Measurements from ENCODE around the gene FBXO28.

GRCh38 chr1:224096773-224097172 is 17.1 kb upstream of the FBXO28 start:
- no peak for TF ChIP-seq EZH2 (IDR thresholded peaks at IDR 0.05; ENCODE audit: borderline replicate concordance, insufficient read depth, low read length, poor library complexity, severe bottlenecking)
- TF ChIP-seq CTCF (IDR thresholded peaks at IDR 0.05; ENCODE audit: poor library complexity, severe bottlenecking), result no peak
- no peak for TF ChIP-seq EP300 (conservative IDR thresholded peaks at IDR 0.05; ENCODE audit: poor library complexity, severe bottlenecking)
- no peak for TF ChIP-seq POLR2AphosphoS5 (IDR thresholded peaks at IDR 0.05)
- TF ChIP-seq RAD21 (conservative IDR thresholded peaks at IDR 0.05), result no peak
- no peak for TF ChIP-seq TAF1 (IDR thresholded peaks at IDR 0.05; ENCODE audit: low read depth)
- TF ChIP-seq REST (IDR thresholded peaks at IDR 0.05; ENCODE audit: borderline replicate concordance), result no peak
- TF ChIP-seq SMC3 (conservative IDR thresholded peaks at IDR 0.05; ENCODE audit: poor library complexity), result no peak
